Pons (tissue), 1 donor: ENCODE data around the gene TNS2.

Experiments
- DNase-seq: peaks from one replicate; pipeline ENCODE4 v3.0.0-alpha.2; 2016; ENCODE audit warnings: low spot score

The TNS2 gene

DNA sequence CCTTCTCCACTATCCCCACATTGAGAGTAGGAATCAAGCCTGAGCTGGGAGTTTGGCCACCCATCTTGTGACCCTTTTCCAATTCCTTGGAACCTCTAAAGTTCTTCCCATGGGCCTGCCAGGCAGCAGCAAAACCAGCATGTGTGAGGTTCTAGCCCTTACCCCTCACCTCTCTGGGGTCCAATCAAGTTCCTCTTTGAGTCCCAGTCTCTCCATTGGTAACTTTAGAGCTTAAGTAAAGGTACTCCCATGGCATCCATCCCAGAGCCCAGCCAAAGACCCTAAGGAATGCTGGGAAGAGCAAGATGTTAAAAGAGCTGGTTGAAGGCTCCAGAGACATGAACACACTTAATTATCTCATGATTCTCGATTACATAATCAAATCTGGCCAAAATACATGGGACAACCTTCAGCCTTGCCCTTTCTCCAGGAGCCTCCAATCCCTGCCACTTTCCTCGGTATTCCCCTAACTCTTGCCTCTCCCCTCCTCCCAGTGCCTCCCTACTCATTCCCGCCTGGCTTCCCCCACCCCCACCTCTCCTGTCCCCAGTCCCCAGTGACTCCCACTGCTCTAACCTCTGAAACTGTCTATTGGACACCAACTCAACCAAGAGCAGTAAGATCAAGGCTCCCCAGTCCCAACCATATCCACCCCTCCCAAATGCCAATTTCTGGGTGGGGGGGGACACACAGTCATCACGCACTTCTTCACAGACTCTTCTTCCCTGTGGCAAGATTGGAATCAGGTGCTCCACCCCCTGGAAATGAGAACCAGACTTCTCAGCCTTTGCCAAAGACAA is 4.8 kb upstream of the TNS2 start:
- no peak for DNase-seq

DNA sequence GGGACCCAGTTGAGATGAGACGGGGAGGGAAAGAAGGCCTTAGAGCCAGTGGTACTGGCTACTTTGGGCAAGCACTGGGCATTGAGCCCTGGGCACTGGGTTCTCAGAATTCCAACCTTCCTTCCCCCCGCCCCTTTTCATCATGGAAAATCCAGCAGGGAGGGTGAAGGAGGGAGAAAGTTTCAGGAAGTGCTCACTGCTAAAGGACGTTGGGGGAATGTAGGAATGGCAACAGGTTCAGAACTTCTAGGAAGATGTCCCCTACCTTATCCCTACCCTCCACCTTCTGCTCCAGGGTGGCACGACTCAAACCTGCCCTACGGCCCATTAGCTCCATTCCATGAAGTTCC is 4.2 kb upstream of the TNS2 start:
- no peak for DNase-seq

DNA sequence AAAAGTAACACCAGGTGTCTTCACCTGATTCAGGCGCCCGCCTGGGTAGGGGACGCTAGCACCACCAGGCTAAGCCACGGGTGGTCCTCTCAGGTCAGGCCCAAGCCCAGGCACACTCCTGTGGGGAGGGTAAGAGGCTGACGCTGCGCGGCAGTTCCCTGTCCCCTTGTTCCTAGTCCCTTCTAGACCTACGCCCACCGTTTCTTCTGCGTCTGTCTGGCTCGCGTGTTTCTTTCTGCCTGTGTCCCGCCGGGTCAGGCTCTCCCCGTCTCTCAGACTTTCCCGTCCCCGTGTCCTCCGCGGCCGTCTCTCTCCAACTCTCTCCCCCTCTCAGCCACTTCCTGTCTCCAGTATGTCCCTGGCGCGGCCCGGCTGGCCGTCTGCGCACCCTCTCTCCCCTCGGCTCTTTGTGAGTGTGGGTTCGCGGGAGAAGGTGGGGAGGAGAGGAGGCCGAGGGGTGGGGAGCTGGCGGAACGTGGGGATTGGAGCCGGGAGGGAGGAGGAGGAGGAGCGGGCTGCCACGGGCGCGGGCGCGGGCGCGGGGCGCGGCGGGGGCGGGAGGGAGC is 3.1 kb upstream of the TNS2 start:
- peak; percentile 90 for DNase-seq

DNA sequence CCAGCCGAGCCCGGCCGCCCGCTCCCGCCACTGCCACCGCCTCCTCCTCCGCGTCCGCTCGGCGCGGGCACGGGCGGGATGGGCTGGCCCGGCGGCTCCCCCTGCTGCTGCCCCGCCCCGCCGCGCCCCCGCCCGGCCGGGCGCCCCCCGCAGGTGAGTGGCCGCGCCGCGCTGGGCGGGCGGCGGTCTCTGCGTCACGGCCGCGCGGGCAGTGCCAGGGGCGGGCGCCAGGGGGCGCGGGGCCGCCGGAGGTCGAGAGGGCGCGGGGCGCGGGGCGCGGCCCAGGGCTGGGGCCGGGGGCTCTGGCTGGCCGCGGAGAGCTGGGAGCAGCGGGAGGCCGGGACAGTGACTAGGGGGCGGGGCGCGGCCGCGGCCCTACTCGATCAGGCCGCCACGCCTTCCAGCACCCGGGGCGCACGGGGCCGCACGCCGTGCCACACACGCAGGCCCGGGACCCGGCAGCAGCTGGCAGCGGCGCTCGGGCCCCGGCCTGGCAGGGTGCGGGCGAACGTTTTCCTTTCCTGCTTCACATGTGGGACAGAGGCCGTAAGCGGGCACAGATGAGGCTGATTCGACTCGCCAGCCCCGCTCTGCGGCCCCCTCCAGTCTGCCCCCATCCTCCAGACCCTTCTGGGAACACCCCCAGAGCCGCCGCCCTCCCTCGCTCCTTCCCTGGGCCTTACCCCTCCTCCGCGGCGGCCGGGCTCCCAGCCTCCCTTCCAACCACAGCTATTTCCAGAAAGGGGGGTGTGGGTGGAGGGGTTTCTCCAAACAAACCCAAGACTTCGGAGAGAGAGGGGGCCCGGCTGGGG is 2.4 kb upstream of the TNS2 start:
- DNase-seq: peak; percentile 55

GRCh38 chr12:53048033-53048779 is 1.7 kb upstream of the TNS2 start:
- peak; percentile 80 for DNase-seq

GRCh38 chr12:53048780-53049401 is 974 bp upstream of the TNS2 start:
- peak; percentile 63 for DNase-seq

DNA sequence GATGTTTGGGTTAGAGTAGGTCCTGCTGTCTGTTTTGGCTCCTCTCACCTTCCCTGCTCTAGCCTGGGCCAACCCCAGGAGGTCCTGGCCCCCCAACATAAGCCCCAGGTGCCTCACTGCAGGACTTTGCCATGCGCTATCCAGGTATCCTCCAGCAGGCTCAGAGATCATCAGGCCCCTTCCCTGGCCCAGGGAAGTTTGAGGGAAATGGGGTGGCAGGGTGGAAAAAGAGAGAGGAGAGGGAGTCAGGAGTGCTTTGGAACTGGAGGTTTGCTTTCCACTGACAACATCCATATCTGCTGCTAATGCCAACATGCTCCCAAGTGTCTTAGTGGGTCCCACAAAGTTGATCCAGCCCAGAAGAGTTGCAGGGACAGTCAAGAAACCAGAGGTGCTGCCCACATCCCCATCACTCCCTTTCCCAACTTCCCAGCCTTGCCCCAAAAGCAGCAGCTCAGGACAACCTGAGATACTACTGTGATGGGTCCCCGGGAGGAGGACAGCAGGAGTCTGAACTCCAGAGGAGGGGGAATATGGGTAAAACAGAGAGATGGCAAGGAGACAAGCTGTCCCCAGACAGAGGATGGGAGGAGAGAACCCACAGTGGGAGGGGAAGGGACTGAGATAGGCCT is 677 bp downstream of the TNS2 start:
- DNase-seq: no peak

GRCh38 chr12:53051058-53051880 is 1.4 kb downstream of the TNS2 start:
- DNase-seq: peak; percentile 98

- DNase-seq: no peak
Observed at GRCh38 chr12:53051881-53052412, 2.1 kb downstream of the TNS2 start.

DNA sequence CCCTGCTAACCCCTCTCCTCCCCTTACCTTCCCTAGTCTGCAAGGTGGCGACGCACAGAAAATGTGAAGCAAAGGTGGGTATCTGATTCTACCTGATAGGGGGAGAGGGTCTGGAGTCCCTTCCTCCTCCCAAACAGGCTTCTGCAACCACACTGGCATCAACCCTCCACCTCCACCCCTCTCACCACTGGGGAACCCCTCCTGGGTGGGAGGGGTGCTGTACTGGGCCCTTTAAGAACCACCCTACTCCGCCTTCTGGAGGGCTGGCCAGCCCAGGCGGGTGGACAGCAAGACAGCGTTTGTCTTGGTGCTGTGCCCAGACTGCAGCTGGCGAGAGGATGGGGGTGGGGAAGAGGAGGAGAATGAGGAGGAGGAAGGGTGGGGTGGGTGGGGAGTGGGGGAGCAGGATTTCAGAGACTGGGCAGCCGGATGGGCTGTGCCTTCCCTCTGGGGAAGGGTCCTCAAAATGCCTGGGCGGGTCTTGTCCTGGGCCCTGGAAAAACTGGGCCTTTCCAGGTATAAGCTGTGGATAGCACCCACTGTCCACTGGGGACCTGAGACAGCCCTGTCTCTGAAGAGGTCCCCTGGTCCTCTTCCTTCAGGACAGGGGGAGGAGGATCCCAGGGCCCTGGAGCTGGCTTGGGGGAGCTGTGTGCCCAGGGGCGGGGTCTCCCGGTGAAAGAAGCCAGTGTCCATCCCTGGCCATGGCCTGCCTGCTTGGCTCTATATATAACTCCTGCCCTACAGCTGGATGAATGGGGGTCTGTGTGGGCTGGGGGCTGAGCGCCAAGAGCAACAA is 2.8 kb downstream of the TNS2 start:
- DNase-seq: peak; percentile 96

GRCh38 chr12:53053218-53054111 is 3.6 kb downstream of the TNS2 start:
- peak; percentile 81 for DNase-seq

GRCh38 chr12:53054112-53054878 is 4.4 kb downstream of the TNS2 start:
- peak; percentile 98 for DNase-seq

- no peak for DNase-seq
Observed at GRCh38 chr12:53055471-53056266, 5.8 kb downstream of the TNS2 start.

GRCh38 chr12:53056296-53056695 is 6.4 kb downstream of the TNS2 start:
- DNase-seq: no peak

DNA sequence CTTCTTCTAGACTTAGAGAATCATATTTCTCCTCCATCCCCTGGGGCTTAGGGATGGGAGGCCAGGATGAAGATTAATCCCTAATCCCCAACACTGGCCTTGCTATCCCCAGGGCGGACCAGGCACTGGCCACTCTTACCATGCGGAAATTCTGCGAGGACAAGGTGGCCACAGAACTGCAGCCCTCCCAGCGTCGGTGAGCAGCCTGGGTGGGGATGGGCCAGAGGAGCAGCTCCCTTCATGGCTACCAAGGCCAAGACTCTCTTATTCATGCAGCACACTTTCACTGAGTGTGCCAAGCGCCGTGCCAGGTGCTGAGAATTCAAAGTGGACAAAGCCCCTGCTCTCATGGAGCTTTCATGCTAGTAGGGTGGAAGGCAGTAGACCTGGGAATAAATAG is 7.0 kb downstream of the TNS2 start:
- DNase-seq: no peak

- no peak for DNase-seq
Observed at GRCh38 chr12:53057816-53058500, 8.1 kb downstream of the TNS2 start.
